Activated naive CD8-positive, alpha-beta T cell (primary cell): ENCODE measurements around the gene TUBGCP3.
"Not testable (repeated sequence)": the region's sequence is repeated elsewhere in the genome, so short reads cannot be mapped to it uniquely, and the experiment has no call there.

Experiments
- H3K27ac Mint-ChIP-seq: one replicate; pipeline ENCODE4 v1.8.0; 2021; ENCODE audit warnings: mixed read lengths
- H3K27me3 Mint-ChIP-seq: one replicate; pipeline ENCODE4 v1.8.0; 2021; ENCODE audit warnings: mixed read lengths
- H3K36me3 Mint-ChIP-seq: one replicate; pipeline ENCODE4 v1.8.0; 2021; ENCODE audit warnings: mixed read lengths
- H3K4me1 Mint-ChIP-seq: one replicate; pipeline ENCODE4 v1.8.0; 2021; ENCODE audit warnings: low read depth, mixed read lengths
- H3K4me3 Mint-ChIP-seq: one replicate; pipeline ENCODE4 v1.8.0; 2021; ENCODE audit warnings: mild to moderate bottlenecking, mixed read lengths
- H3K9me3 Mint-ChIP-seq: one replicate; pipeline ENCODE4 v1.8.0; 2021; ENCODE audit warnings: low read depth, mixed read lengths

The TUBGCP3 gene, protein sequence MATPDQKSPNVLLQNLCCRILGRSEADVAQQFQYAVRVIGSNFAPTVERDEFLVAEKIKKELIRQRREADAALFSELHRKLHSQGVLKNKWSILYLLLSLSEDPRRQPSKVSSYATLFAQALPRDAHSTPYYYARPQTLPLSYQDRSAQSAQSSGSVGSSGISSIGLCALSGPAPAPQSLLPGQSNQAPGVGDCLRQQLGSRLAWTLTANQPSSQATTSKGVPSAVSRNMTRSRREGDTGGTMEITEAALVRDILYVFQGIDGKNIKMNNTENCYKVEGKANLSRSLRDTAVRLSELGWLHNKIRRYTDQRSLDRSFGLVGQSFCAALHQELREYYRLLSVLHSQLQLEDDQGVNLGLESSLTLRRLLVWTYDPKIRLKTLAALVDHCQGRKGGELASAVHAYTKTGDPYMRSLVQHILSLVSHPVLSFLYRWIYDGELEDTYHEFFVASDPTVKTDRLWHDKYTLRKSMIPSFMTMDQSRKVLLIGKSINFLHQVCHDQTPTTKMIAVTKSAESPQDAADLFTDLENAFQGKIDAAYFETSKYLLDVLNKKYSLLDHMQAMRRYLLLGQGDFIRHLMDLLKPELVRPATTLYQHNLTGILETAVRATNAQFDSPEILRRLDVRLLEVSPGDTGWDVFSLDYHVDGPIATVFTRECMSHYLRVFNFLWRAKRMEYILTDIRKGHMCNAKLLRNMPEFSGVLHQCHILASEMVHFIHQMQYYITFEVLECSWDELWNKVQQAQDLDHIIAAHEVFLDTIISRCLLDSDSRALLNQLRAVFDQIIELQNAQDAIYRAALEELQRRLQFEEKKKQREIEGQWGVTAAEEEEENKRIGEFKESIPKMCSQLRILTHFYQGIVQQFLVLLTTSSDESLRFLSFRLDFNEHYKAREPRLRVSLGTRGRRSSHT

DNA sequence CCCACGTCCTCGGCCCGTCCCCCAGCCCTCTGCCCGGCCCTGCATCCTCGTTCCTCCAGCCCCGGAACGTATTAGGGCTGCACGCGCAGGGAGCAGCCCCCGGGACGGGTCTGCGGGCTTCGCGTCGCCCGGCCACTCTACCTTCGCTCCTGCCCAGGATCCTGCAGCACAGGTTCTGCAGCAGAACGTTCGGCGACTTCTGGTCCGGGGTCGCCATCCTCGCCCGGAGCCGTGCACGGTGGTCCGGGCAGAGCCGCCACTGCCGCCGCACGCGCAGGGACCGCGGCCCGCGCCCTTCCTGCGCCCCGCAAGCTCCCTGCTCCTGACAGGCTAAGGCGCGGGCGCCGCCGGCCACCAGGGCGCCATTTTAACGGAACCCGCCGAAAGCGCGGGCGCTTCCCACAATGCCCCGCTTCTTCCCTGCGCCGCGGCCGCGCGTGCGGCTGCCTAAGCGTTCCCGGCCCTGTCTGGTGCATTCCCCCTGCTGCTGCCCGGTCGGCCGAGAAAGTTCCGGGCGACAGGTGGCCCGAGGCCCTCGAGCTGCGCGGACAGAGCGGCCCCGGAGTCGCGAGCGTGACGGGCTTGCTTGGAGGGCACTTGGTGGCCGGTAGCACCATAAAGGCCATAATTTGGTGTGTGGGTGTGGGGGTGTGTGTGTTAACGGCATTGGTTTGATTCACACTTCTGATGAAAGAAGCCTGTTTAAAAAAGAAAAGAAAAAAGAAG is at the start of gene TUBGCP3:
Gene TUBGCP3 (minus strand): TSS at position 390 of the 726 bp plus-strand sequence. CDS start 173 bp downstream, at position 217.
- Mint-ChIP-seq H3K4me1 (peaks cover 40% of the 10 kb centered on the region), H3K27me3 (no peaks in the 10 kb centered on the region), H3K36me3 (peaks cover 4% of the 10 kb centered on the region)

DNA sequence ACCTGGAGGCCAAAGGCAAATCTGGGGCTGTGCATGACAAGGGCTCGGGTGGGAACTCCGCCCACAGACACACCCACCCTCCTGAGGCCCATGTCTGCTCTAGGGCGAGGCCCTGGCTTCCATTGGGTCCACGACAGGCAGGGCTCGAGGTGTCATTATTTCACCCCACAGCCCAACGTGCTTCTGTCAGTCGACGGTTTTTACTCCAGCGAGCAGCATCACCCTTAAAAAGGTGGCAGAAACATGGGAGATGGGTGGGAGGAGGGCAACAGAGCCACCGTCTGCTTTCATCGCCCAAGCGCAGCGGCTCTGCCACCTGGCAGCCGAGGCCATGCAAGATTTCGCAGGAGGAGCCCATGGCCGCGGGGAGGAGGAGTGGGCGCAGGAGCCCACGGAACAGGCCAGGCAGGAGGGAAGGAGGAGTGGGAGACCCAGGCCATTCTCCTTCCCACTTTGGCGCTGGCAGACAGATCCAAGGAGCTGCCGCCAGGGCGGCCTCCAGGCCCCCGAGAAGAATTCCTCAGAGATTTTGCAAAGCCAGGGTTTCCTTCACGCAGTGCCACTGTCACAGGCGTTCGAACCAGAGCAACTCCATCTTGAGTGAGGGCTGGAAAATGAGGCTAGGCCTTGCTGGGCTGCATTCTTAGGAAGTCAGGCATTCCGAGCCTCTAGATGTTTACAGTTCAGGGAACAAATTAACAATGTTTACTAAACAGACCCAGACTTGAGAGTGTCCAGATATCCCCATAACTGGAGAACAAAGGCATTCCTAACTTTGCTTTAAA is 49.3 kb upstream of the TUBGCP3 start:
- Mint-ChIP-seq H3K27me3 (peaks cover 28% of the 10 kb centered on the region), H3K9me3 (no peaks in the 10 kb centered on the region), H3K36me3 (no peaks in the 10 kb centered on the region)

More for the DNA sequence above, at the start of gene TUBGCP3:
- Mint-ChIP-seq H3K9me3 (no peaks in the 10 kb centered on the region), H3K27ac (peak within 1 kb of the TSS; percentile 92), H3K4me3 (peak within 1 kb of the TSS; percentile 93)

DNA sequence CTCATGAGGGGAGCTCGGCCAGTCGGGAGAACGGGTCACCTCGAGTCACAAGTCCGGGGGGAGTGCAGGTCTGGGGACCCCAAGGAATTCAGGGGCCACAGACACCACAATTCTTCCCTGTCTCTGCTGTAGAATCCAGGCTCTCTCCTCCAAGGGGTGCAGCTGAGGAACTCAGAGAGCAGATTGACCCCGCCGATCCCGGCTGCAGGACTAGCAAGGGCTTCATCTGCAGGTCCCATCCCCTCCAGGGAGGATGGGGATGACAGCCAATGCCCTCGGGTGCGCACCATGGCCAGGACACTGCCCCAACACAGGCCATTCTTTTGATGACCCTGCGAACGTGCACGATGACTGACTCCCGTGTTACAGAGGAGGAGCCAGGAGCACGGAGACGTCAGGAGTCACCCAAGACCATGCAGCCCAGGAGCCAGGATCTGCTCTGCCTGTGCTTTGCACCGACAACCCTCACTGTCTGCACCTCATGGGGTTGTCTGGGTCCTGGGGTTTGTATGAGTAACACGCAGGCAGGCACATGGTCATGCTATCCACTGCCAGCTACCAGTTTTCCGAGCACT is 48.5 kb upstream of the TUBGCP3 start:
- H3K27ac Mint-ChIP-seq, result no peak overlapping the region
- no peaks in the 10 kb centered on the region for H3K36me3 Mint-ChIP-seq
- peaks cover 26% of the 10 kb centered on the region for H3K27me3 Mint-ChIP-seq
- H3K4me3 Mint-ChIP-seq, result no peak overlapping the region
- H3K4me1 Mint-ChIP-seq, result peaks cover 6% of the 10 kb centered on the region
- no peaks in the 10 kb centered on the region for H3K9me3 Mint-ChIP-seq

More for the DNA sequence above, 49.3 kb upstream of the TUBGCP3 start:
- H3K27ac Mint-ChIP-seq, result no peak overlapping the region
- no peak overlapping the region for H3K4me3 Mint-ChIP-seq
- H3K4me1 Mint-ChIP-seq, result peaks cover 8% of the 10 kb centered on the region

DNA sequence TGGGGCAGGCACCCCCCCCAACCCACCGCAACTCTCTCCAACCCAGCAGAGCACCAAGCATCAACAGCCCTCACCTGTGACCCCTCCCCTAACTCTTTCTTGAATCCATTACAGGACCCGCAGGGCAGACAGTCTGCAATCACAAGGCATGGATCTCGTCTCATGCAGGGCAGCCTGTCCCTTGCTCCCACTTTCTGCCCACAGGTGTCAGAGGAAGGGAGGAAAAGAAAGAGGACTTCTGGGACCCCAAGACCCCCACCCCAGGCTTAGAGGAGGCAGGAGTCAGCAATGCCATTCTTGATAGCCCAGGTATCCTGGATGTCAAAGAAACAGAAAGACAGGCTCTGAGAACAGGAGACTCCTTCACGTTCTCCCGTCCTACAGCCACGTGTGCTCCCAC is 47.4 kb upstream of the TUBGCP3 start:
- H3K4me1 Mint-ChIP-seq, result peaks cover 6% of the 10 kb centered on the region
- no peaks in the 10 kb centered on the region for H3K9me3 Mint-ChIP-seq
- H3K27me3 Mint-ChIP-seq, result peaks cover 22% of the 10 kb centered on the region
- no peak overlapping the region for H3K4me3 Mint-ChIP-seq
- no peak overlapping the region for H3K27ac Mint-ChIP-seq
- H3K36me3 Mint-ChIP-seq, result no peaks in the 10 kb centered on the region

DNA sequence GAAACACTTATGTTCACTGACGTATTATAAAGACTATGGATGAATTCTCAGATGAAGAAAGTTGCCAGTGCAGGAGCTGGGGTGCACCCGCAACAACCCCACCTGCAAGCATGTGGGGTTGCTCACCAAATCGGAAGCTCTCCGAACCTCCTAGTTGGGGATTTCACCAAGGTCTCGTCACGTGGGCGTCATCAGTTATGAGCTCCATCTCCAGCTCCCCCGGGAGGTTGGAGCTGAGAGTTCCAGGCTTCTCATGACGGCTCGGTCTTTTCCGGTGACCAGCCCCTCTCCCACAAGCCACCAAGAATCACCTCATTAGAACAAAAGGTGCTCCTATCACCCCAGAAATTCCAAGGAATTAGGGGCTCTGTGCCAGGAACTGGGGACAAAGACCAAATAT is 46.1 kb upstream of the TUBGCP3 start:
- H3K4me3 Mint-ChIP-seq, result no peak overlapping the region
- no peak overlapping the region for H3K27ac Mint-ChIP-seq
- H3K9me3 Mint-ChIP-seq, result no peaks in the 10 kb centered on the region
- no peaks in the 10 kb centered on the region for H3K36me3 Mint-ChIP-seq
- H3K27me3 Mint-ChIP-seq, result peaks cover 14% of the 10 kb centered on the region
- no peaks in the 10 kb centered on the region for H3K4me1 Mint-ChIP-seq

DNA sequence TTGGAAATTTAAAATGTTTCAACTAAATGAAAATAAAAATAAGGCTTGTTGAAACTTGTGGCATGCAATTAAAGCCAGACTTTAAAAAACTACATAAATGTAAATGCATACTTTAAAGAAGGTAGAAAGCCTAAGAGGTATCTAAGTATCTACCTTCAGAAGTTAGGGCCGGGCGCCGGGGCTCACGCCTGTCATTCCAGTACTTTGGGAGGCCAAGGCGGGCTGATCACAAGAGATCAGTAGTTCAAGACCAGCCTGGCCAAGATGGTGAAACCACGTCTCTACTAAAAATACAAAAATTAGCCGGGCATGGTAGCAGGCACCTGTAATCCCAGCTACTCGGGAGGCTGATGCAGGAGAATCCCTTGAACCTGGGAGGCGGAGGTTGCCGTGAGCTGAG is 42.3 kb upstream of the TUBGCP3 start:
- H3K27ac Mint-ChIP-seq, H3K9me3 Mint-ChIP-seq: not testable (repeated sequence)

DNA sequence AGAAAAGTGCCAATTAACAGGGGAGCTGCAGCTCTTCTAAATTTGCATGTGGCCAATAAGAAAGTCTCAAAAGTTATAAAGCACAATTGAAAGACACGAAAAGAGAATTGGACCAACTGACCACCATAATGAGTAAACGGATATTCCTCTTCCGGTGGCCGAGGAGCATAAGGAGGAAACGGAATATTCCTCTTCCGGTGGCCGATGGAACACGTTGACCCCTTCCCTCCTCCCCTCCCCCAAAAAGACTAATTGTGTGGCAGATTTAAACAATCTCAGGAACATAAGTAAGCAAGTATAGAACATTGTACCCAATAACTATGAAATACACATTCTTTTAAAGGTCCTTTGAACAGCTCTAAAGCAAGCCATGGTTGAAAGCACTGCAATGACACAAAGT is 41.2 kb upstream of the TUBGCP3 start:
- H3K4me3 Mint-ChIP-seq, result no peak overlapping the region
- peaks cover 6% of the 10 kb centered on the region for H3K27me3 Mint-ChIP-seq
- no peaks in the 10 kb centered on the region for H3K4me1 Mint-ChIP-seq
- no peaks in the 10 kb centered on the region for H3K9me3 Mint-ChIP-seq
- H3K27ac Mint-ChIP-seq, result no peak overlapping the region
- H3K36me3 Mint-ChIP-seq, result no peaks in the 10 kb centered on the region

More for the DNA sequence above, 42.3 kb upstream of the TUBGCP3 start:
- H3K36me3 Mint-ChIP-seq, H3K4me1 Mint-ChIP-seq, H3K4me3 Mint-ChIP-seq, H3K27me3 Mint-ChIP-seq: not testable (repeated sequence)

DNA sequence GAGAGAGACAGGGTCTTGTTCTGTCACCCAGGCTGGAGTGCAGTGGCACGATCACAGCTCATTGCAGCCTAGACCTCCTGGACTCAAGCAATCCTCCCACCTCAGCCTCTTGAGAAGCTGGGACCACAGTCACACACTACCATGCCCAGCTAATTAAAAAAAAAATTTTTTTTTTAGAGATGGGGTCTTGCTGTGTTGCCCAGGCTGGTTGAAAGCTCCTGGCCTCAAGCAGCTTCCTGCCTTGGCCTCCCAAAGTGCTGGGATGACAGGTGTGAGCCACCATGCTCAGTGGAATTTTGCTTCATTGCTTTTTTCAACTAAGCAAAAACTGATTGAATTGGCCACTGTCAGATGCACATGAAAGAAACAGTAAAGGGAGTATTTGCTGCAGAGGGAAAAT is 39.7 kb upstream of the TUBGCP3 start:
- not testable (repeated sequence) for H3K4me1 Mint-ChIP-seq, H3K27me3 Mint-ChIP-seq, H3K36me3 Mint-ChIP-seq, H3K9me3 Mint-ChIP-seq, H3K27ac Mint-ChIP-seq, H3K4me3 Mint-ChIP-seq

DNA sequence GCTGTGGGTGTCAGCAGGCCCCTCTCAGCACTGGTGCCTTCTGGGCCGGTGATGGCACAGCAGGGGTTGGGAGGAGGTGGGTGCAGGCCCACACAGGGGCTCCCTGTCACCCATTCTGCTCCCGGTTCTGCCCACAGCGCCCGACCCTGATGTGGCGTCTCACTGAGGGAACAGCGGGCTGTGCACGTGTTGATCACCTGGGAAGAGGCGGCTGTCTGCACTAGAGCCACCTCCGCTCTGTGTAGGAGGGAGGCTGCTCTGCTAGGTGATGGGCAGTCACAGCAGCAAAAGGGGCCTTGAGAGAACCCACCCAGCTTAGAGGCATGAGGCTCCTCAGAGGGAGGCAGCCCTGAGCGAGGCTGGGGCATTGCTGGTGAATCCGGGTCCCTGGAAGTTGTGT is 39.2 kb upstream of the TUBGCP3 start:
- H3K27ac Mint-ChIP-seq, result no peak overlapping the region
- H3K4me3 Mint-ChIP-seq, result no peak overlapping the region

DNA sequence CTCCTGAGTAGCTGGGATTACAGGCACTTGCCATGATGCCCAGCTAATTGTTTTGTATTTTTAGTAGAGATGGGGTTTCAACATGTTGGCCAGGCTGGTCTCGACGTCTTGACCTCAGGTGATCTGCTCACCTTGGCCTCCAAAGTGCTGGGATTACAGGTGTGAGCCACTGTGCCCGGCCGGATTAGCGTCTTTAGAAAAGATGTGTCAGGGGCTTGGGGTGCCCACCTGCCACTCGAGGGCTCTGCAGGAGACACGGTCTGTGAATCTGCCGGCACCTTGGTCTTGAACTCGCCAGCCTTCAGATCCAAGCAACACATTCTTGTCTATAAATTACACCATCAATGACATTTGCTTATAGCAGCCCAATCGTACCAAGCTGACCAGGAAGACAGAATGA is 38.8 kb upstream of the TUBGCP3 start:
- Mint-ChIP-seq H3K27me3 (peaks cover 8% of the 10 kb centered on the region), H3K4me1 (no peaks in the 10 kb centered on the region), H3K9me3 (no peaks in the 10 kb centered on the region)

More for the DNA sequence above, 39.2 kb upstream of the TUBGCP3 start:
- peaks cover 8% of the 10 kb centered on the region for H3K27me3 Mint-ChIP-seq
- H3K4me1 Mint-ChIP-seq, result no peaks in the 10 kb centered on the region
- no peaks in the 10 kb centered on the region for H3K9me3 Mint-ChIP-seq
- no peaks in the 10 kb centered on the region for H3K36me3 Mint-ChIP-seq

DNA sequence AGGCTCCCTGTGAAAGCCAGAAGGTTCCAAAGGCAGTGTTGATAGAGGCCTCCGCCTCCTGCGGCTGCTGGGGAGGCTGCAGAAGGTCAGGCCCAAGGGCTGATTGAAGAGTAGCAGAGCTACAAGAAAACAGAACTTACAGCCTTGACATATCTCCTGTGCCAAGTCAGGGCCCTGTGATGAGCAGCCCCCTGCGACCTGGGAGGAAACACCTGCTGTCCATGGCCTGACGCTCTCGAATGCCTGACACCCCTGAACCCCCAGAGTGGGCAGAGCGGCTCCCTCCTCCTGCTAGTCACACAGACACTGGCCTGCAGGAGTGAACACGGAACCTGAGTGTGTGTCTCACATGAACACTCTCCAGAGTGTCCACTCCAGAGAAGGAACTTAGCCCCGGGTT is 38.2 kb upstream of the TUBGCP3 start:
- H3K9me3 Mint-ChIP-seq, result no peaks in the 10 kb centered on the region

More for the DNA sequence above, 38.8 kb upstream of the TUBGCP3 start:
- Mint-ChIP-seq H3K4me3 (no peak overlapping the region), H3K36me3 (no peaks in the 10 kb centered on the region), H3K27ac (no peak overlapping the region)

DNA sequence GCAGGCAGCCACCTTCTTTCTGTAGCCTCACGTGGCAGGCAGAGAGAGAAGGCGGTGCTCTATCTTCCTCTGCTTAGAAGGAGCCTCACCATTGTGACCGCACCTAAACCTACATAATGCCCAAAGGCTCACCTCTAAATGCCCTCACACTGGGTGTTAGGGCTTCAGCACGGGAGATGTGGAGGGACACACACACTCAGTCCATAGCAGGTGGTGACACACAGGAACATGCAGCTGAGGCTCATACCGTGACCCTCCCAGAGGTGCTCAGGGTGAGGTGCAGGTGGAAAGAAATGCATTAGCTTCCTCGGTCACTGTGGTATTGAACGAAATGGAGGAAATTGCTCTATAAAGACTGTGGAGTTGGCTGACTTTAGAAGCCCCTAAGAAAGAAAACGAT is 37.7 kb upstream of the TUBGCP3 start:
- Mint-ChIP-seq H3K27ac (no peak overlapping the region), H3K36me3 (no peaks in the 10 kb centered on the region), H3K4me1 (no peaks in the 10 kb centered on the region), H3K9me3 (no peaks in the 10 kb centered on the region), H3K4me3 (no peak overlapping the region), H3K27me3 (peaks cover 8% of the 10 kb centered on the region)

More for the DNA sequence above, 38.2 kb upstream of the TUBGCP3 start:
- Mint-ChIP-seq H3K4me1 (no peaks in the 10 kb centered on the region), H3K4me3 (no peak overlapping the region), H3K36me3 (no peaks in the 10 kb centered on the region), H3K27ac (no peak overlapping the region), H3K27me3 (peaks cover 8% of the 10 kb centered on the region)

DNA sequence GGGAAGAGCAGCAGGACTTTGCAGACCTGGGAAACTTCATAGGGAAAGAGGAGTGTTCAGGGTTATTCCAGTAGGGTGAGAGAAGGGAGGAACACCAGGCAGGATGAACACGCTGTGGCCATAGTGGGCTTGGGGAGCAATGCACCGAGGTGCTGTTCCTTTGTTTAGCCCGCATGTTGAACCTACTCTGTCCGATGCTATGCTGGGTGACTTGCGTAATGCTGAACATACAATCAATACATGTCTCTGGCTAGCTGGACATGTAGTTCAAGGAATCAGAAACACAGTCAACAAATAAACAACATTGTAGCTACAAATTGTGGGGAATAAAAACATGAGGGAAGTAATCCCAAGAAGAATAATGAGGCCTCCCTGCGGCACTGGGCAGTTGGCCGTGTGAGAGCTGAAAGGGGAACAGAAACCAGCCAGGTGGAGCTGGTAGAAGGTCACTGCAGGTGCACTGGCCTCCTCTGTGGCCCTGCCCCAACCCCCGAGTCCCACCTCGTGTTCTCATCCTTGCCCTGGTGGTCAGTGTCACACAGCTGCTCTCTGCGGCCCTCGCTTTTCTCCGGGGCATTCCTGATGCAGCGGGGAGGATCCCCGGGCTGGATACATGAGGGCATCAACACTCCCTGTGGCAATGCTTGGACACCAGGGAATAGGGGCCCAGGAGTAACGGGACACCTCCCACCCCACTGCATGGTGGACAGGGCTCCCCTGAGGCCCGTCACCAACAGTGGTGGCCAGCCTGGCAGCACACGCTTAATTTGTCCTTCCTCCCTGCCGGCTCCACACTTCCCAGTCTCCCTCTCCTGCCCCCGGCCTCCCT is 36.9 kb upstream of the TUBGCP3 start:
- H3K4me1 Mint-ChIP-seq, result no peaks in the 10 kb centered on the region
- peaks cover 8% of the 10 kb centered on the region for H3K27me3 Mint-ChIP-seq
- H3K4me3 Mint-ChIP-seq, result no peak overlapping the region
- H3K9me3 Mint-ChIP-seq, result no peaks in the 10 kb centered on the region
- H3K36me3 Mint-ChIP-seq, result no peaks in the 10 kb centered on the region
- no peak overlapping the region for H3K27ac Mint-ChIP-seq
